ENCODE data around the gene KDM5A. TPM values are rescaled to one million over a fixed set of nuclear protein-coding genes. Genes with fewer than 3 reads are reported as not detected.

Gene KDM5A
- total and polyA plus RNA-seq, 2 experiments from 2014 or later = 30.8 to 54.7 TPM

DNA sequence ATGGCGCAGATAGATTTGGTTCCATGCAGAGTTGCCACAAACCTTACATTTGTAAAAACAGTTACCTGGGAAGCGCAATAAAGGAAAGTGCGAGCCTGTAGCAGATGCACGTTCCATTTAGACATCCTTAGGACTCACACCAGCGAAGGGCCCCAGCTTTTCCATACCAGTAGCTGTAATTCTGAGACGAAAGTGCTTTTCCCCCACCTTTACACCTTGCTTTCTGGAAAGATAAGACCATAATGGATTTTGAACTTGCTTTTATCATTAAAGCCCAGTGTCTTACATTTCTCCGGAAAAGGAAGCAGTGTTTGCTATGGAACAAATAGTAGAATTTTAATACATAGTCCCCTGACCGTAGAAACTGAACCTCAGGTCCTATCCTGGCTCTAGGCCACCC, 11.7 kb upstream of the KDM5A start:
- no peak for DNase-seq (ENCODE audit: low spot score)
- H3K27me3 ChIP-seq = no peaks in the 10 kb centered on the region

DNA sequence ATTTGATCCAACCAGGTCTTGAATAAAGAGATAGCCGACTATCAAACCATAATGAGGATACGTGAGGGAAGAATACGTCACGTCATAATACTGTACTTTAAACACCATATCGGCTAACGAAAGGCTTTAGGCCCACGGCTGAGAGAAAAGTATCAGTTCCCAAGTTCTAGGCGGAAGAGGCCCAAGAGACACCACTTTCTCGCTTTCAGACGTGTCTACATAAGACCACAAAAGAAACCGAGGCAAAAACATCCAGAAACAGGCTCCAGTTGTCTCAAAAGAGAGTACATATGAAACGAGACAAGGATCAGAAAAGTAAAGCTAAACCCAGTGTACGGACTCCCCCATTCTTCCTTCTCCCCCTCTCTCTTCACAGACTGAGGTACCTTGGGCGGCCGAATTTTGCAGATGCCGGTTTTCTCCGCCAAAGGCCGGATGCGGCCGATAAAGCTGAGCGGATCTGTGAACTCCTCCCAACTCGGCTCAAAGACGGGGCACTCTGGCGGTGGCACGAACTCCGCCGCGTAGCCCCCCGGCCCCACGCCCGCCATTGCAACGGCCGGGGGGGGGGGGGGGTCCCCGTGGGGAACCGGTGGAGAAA, 479 bp downstream of the KDM5A start:
- no peaks in the 10 kb centered on the region for H3K9me3 ChIP-seq (ENCODE audit: low read depth)
- peak overlapping the region; percentile 100 for H3K27ac ChIP-seq
- H3K4me1 ChIP-seq (ENCODE audit: insufficient read depth) = peaks cover 17% of the 10 kb centered on the region
- DNase-seq (ENCODE audit: low spot score) = peak; percentile 30
- H3K79me2 ChIP-seq = peaks cover 54% of the 10 kb centered on the region
- peaks cover 38% of the 10 kb centered on the region for H4K20me1 ChIP-seq (ENCODE audit: insufficient read depth, poor library complexity, severe bottlenecking)
- H2AFZ ChIP-seq = peak overlapping the region; percentile 92
- WGBS (ENCODE audit: low lambda C conversion rate, missing lambda C conversion rate) = 2% methylated on average over 30 of the region's 35 CpGs
- TF ChIP-seq, protein P1, sequence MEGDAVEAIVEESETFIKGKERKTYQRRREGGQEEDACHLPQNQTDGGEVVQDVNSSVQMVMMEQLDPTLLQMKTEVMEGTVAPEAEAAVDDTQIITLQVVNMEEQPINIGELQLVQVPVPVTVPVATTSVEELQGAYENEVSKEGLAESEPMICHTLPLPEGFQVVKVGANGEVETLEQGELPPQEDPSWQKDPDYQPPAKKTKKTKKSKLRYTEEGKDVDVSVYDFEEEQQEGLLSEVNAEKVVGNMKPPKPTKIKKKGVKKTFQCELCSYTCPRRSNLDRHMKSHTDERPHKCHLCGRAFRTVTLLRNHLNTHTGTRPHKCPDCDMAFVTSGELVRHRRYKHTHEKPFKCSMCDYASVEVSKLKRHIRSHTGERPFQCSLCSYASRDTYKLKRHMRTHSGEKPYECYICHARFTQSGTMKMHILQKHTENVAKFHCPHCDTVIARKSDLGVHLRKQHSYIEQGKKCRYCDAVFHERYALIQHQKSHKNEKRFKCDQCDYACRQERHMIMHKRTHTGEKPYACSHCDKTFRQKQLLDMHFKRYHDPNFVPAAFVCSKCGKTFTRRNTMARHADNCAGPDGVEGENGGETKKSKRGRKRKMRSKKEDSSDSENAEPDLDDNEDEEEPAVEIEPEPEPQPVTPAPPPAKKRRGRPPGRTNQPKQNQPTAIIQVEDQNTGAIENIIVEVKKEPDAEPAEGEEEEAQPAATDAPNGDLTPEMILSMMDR (IDR thresholded peaks at IDR 0.05; ENCODE audit: poor library complexity) = no peak
- no peak for TF ChIP-seq EZH2 (IDR thresholded peaks at IDR 0.05; ENCODE audit: borderline replicate concordance)
- TF ChIP-seq EZH2phosphoT487 (IDR thresholded peaks at IDR 0.05; ENCODE audit: low read depth, severe bottlenecking, unreplicated experiment) = no peak
- peak overlapping the region; percentile 87 for H3K4me2 ChIP-seq
- no peaks in the 10 kb centered on the region for H3K9me2 ChIP-seq (replicated peaks; ENCODE audit: insufficient read depth)
- no peaks in the 10 kb centered on the region for H3K36me3 ChIP-seq (replicated peaks; ENCODE audit: insufficient read depth, low read depth)
- H3K27me3 ChIP-seq = no peaks in the 10 kb centered on the region
- peak overlapping the region; percentile 85 for H3K4me3 ChIP-seq

More for the DNA sequence above, 11.7 kb upstream of the KDM5A start:
- H3K27ac ChIP-seq = no peak overlapping the region
- H3K36me3 ChIP-seq (replicated peaks; ENCODE audit: insufficient read depth, low read depth) = no peaks in the 10 kb centered on the region
- no peaks in the 10 kb centered on the region for H3K9me3 ChIP-seq (ENCODE audit: low read depth)
- no peaks in the 10 kb centered on the region for H4K20me1 ChIP-seq (ENCODE audit: insufficient read depth, poor library complexity, severe bottlenecking)
- H3K9me2 ChIP-seq (replicated peaks; ENCODE audit: insufficient read depth) = no peaks in the 10 kb centered on the region
- peak overlapping the region; percentile 77 for H3K4me2 ChIP-seq
- no peaks in the 10 kb centered on the region for H3K4me1 ChIP-seq (ENCODE audit: insufficient read depth)
- TF ChIP-seq EZH2phosphoT487 (IDR thresholded peaks at IDR 0.05; ENCODE audit: low read depth, severe bottlenecking, unreplicated experiment) = no peak
- TF ChIP-seq EZH2 (IDR thresholded peaks at IDR 0.05; ENCODE audit: borderline replicate concordance) = no peak
- TF ChIP-seq, protein P1 (IDR thresholded peaks at IDR 0.05; ENCODE audit: poor library complexity) = no peak
- peak overlapping the region; percentile 55 for H2AFZ ChIP-seq
- peaks cover 22% of the 10 kb centered on the region for H3K79me2 ChIP-seq
- 63% methylated on average over 8 of the region's 8 CpGs for WGBS (ENCODE audit: low lambda C conversion rate, missing lambda C conversion rate)
- peak overlapping the region; percentile 8 for H3K4me3 ChIP-seq

DNA sequence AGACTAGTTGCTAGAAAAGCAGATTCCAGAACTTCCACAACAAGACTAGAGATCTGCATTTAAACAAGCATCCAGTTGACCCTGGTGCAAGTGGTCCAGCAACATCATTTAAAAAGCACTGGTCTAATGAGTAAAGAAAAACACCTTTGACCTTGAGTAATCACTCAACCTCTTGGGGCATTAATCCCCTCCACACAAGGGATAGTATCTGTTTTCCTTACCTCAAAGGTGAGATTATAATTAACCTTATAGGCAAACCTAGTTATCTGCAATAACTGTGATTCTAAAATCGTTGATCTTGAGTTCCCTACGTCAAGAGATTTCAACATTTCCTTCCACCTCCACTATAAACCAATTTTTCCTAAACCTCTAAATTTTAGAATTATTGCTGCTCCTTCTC, 1.1 kb downstream of the KDM5A start:
- Histone ChIP-seq H3K4me2 (peak overlapping the region; percentile 87), H3K27me3 (no peaks in the 10 kb centered on the region), H3K9me2 (replicated peaks; ENCODE audit: insufficient read depth) (no peaks in the 10 kb centered on the region), H3K4me1 (ENCODE audit: insufficient read depth) (peaks cover 17% of the 10 kb centered on the region), H3K36me3 (replicated peaks; ENCODE audit: insufficient read depth, low read depth) (no peaks in the 10 kb centered on the region), H3K27ac (peak overlapping the region; percentile 100), H3K79me2 (peaks cover 60% of the 10 kb centered on the region), H4K20me1 (ENCODE audit: insufficient read depth, poor library complexity, severe bottlenecking) (peaks cover 38% of the 10 kb centered on the region), H3K9me3 (ENCODE audit: low read depth) (no peaks in the 10 kb centered on the region), H3K4me3 (peak overlapping the region; percentile 85), H2AFZ (no peak overlapping the region)
- DNase-seq (ENCODE audit: low spot score) = no peak
- WGBS (ENCODE audit: low lambda C conversion rate, missing lambda C conversion rate) = 12% methylated on average over 2 of the region's 2 CpGs
- no peak for TF ChIP-seq EZH2phosphoT487 (IDR thresholded peaks at IDR 0.05; ENCODE audit: low read depth, severe bottlenecking, unreplicated experiment)
- TF ChIP-seq, protein P1 (IDR thresholded peaks at IDR 0.05; ENCODE audit: poor library complexity) = no peak
- no peak for TF ChIP-seq EZH2 (IDR thresholded peaks at IDR 0.05; ENCODE audit: borderline replicate concordance)
